Thymus (tissue), 11 donors: ENCODE measurements around the gene NAA60. TPM values are rescaled to one million over a fixed set of nuclear protein-coding genes. Genes with fewer than 3 reads are reported as not detected.
A peak's percentile ranks its signal among the peaks of the same experiment; 100 is the strongest.

Experiments used
- DNase-seq, 9 donors: peaks; one replicate each; pipeline ENCODE4 v3.0.0-alpha.2; 2013; ENCODE audit warnings: low spot score in 9 of 9, low read depth in 6 of 9, missing footprints in 1 of 9
- H3K27ac ChIP-seq, 2 donors: one replicate each; pipeline ENCODE4 v1.5.1; 2013; ENCODE audit warnings: control low read depth in 1 of 2, low read depth in 1 of 2, low read length in 1 of 2, mild to moderate bottlenecking in 1 of 2, moderate library complexity in 1 of 2
- H3K27me3 ChIP-seq, 2 donors: one replicate each; pipeline ENCODE4 v1.5.1; 2013; ENCODE audit warnings: low read length in 1 of 2; ENCODE audit not compliant: control insufficient read depth in 2 of 2, insufficient read depth in 1 of 2
- H3K36me3 ChIP-seq, 2 donors: one replicate each; pipeline ENCODE4 v1.5.1; 2013; ENCODE audit warnings: low read length in 1 of 2, mild to moderate bottlenecking in 1 of 2, moderate library complexity in 1 of 2; ENCODE audit not compliant: control insufficient read depth in 2 of 2, insufficient read depth in 2 of 2
- H3K4me1 ChIP-seq, 2 donors: one replicate each; pipeline ENCODE4 v1.5.1; 2013; ENCODE audit warnings: low read length in 2 of 2; ENCODE audit not compliant: control insufficient read depth in 2 of 2, insufficient read depth in 2 of 2
- H3K4me3 ChIP-seq, 2 donors: one replicate each; pipeline ENCODE4 v1.5.1; 2013; ENCODE audit warnings: low read length in 2 of 2, control low read depth in 1 of 2, mild to moderate bottlenecking in 1 of 2
- H3K9me3 ChIP-seq, 2 donors: one replicate each; pipeline ENCODE4 v1.5.1; 2013; ENCODE audit warnings: low read length in 1 of 2, mild to moderate bottlenecking in 1 of 2; ENCODE audit not compliant: control insufficient read depth in 2 of 2, insufficient read depth in 1 of 2
- WGBS: extraction: QIAGEN DNeasy Blood & Tissue Kit; methylation state at CpG from one replicate; pipeline ENCODE4 v1.1.7; 2013; 5-methylcytosine and 5-hydroxymethylcytosine counted together
- polyA plus RNA-seq: library from polyadenylated mRNA; stranded (reverse); fragments of 200-250 nt; gene quantifications from one replicate; pipeline ENCODE4 v1.2.3, GENCODE V29; 2013
- total RNA-seq: library from RNA; stranded (reverse); fragments of 120-200 nt; gene quantifications from one replicate; pipeline ENCODE4 v1.2.4, GENCODE V29; 2013
- donor health status: healthy.

NAA60 gene
- total and polyA plus RNA-seq, 2 donors = 8.6 to 36.0 TPM

GRCh38 chr16:3510416-3510815 lies 66.9 kb downstream of the NAA60 start:
- no peak for DNase-seq
- Histone ChIP-seq H3K27me3 (no peaks in the 10 kb centered on the region), H3K4me1 (no peaks in the 10 kb centered on the region), H3K9me3 (no peaks in the 10 kb centered on the region), H3K27ac (no peak overlapping the region), H3K36me3 (peaks cover 37 to 55% of the 10 kb centered on the region in 2 donors), H3K4me3 (no peak overlapping the region)
- 98% methylated on average over 10 of the region's 10 CpGs for WGBS

GRCh38 chr16:3511286-3512180 lies 68.1 kb downstream of the NAA60 start:
- H3K4me3 ChIP-seq = no peak overlapping the region
- no peak overlapping the region for H3K27ac ChIP-seq
- H3K4me1 ChIP-seq = no peaks in the 10 kb centered on the region
- H3K27me3 ChIP-seq = no peaks in the 10 kb centered on the region
- DNase-seq = no peak
- 98% methylated on average over 23 of the region's 23 CpGs for WGBS
- no peaks in the 10 kb centered on the region for H3K9me3 ChIP-seq
- peaks cover 43 to 58% of the 10 kb centered on the region in 2 donors for H3K36me3 ChIP-seq

- peaks cover 50% of the 10 kb centered on the region in 2 donors for H3K36me3 ChIP-seq
- H3K9me3 ChIP-seq = no peaks in the 10 kb centered on the region
- no peaks in the 10 kb centered on the region for H3K4me1 ChIP-seq
- no peak overlapping the region for H3K27ac ChIP-seq
- no peak for DNase-seq
- no peak overlapping the region for H3K4me3 ChIP-seq
- H3K27me3 ChIP-seq = no peaks in the 10 kb centered on the region
- WGBS = 95% methylated on average over 7 of the region's 7 CpGs
These were observed 70.6 kb downstream of the NAA60 start for GRCh38 chr16:3513892-3514583.

GRCh38 chr16:3514621-3515020 lies 71.1 kb downstream of the NAA60 start:
- Histone ChIP-seq H3K36me3 (peaks cover 49 to 53% of the 10 kb centered on the region in 2 donors), H3K27me3 (no peaks in the 10 kb centered on the region), H3K4me3 (no peak overlapping the region), H3K27ac (no peak overlapping the region), H3K9me3 (no peaks in the 10 kb centered on the region), H3K4me1 (no peaks in the 10 kb centered on the region)
- DNase-seq = no peak
- 98% methylated on average over 4 of the region's 4 CpGs for WGBS

DNA sequence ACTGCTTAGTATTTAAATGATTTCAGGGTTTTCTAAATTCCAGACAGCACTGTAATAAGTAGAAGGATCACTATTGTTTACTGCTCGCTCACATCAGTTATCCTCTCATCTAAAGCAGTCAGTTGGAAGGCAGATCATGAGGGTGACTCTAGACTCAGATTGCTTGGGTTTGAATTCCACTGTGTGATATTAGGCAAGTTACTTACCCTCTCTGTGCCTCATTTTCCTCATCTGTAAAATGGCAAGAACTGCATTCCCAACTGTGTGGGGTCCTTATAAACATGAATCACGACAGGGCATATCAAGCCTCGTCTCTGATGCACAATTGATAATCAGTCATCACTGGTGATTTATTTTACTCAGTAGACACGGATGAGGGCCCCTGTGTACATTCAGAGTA lies 72.4 kb downstream of the NAA60 start:
- 98% methylated on average over 4 of the region's 4 CpGs for WGBS
- no peaks in the 10 kb centered on the region for H3K27me3 ChIP-seq
- H3K4me1 ChIP-seq = peaks cover 0 to 2% of the 10 kb centered on the region in 2 donors
- no peaks in the 10 kb centered on the region for H3K9me3 ChIP-seq
- H3K4me3 ChIP-seq = no peak overlapping the region
- H3K27ac ChIP-seq = no peak overlapping the region
- H3K36me3 ChIP-seq = peaks cover 48 to 55% of the 10 kb centered on the region in 2 donors
- DNase-seq = no peak

DNA sequence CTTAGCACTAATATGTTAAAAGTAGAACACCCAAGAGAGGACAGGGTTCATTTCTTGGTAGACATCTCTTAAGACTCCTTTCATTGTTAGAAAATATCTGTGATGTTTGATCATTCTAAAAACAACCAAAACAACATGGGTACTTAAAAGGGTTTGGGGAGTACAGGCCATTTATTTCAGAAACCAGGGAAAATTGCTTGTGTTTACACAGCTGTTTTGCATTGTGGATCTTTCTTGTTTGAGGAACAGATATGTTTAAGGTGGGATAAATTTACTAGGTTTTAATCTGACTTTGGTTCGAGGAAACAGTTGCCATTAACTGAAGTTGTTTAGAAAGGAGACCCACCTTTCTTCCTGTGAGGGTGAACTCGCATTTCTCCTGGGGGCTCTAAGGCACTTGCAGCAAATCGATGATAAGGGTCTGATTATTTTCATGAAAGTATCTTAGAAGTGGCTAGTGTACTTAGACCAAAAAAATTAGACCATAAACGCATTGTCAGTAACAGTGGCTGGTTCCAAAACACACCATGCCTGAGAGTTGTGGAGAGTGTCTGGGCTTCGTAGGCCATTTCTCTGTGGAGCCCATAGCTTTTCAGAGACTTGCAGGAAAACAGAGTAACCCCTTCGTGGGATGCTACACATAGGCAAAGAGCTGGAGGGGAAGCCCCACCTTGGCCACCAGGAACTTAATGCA lies 75.0 kb downstream of the NAA60 start:
- DNase-seq = no peak
- H3K4me1 ChIP-seq = peaks cover 0 to 2% of the 10 kb centered on the region in 2 donors
- H3K9me3 ChIP-seq = no peaks in the 10 kb centered on the region
- no peak overlapping the region for H3K4me3 ChIP-seq
- H3K36me3 ChIP-seq = peaks cover 35 to 44% of the 10 kb centered on the region in 2 donors
- H3K27me3 ChIP-seq = no peaks in the 10 kb centered on the region
- H3K27ac ChIP-seq = no peak overlapping the region
- WGBS = 99% methylated on average over 6 of the region's 6 CpGs

DNA sequence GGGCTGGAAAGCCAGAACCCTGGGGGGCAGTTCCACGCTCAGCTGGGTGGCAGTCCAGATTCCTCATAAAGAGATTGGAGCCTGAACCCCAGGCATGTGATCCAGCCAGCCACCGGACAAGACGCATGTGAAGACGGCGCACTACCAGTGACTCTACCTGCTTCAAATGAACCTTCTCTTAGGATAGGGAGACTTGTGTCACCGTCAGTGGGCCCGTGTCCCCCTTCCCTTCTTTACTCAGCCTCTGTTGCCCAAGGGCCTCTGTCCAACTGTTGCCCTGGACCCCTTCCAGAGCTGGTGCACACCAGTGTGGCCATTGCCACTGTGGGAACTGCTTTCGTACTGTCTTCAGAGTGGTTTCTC lies 75.5 kb downstream of the NAA60 start:
- no peak for DNase-seq
- no peaks in the 10 kb centered on the region for H3K27me3 ChIP-seq
- peaks cover 0 to 2% of the 10 kb centered on the region in 2 donors for H3K4me1 ChIP-seq
- H3K36me3 ChIP-seq = peaks cover 33 to 44% of the 10 kb centered on the region in 2 donors
- WGBS = 97% methylated on average over 8 of the region's 8 CpGs
- no peaks in the 10 kb centered on the region for H3K9me3 ChIP-seq
- H3K27ac ChIP-seq = no peak overlapping the region
- H3K4me3 ChIP-seq = no peak overlapping the region

- no peaks in the 10 kb centered on the region for H3K9me3 ChIP-seq
- peaks cover 0 to 2% of the 10 kb centered on the region in 2 donors for H3K4me1 ChIP-seq
- 98% methylated on average over 2 of the region's 2 CpGs for WGBS
- H3K4me3 ChIP-seq = no peak overlapping the region
- H3K27ac ChIP-seq = no peak overlapping the region
- no peak for DNase-seq
- H3K36me3 ChIP-seq = peaks cover 29 to 40% of the 10 kb centered on the region in 2 donors
- no peaks in the 10 kb centered on the region for H3K27me3 ChIP-seq
These were observed 76.1 kb downstream of the NAA60 start for GRCh38 chr16:3519581-3519980.

GRCh38 chr16:3520413-3520812 lies 76.9 kb downstream of the NAA60 start:
- peaks cover 28 to 44% of the 10 kb centered on the region in 2 donors for H3K36me3 ChIP-seq
- peaks cover 0 to 2% of the 10 kb centered on the region in 2 donors for H3K4me1 ChIP-seq
- H3K27ac ChIP-seq = peak overlapping the region in 1 of 2 donors; percentile 46
- 93% methylated on average over 4 of the region's 4 CpGs for WGBS
- no peaks in the 10 kb centered on the region for H3K9me3 ChIP-seq
- no peak for DNase-seq
- no peak overlapping the region for H3K4me3 ChIP-seq
- H3K27me3 ChIP-seq = no peaks in the 10 kb centered on the region
